ENCODE results near the gene PLCL2. TPM values are rescaled to one million over a fixed set of nuclear protein-coding genes. Genes with fewer than 3 reads are reported as not detected.

Gene PLCL2
- total and polyA plus RNA-seq, 2 donors (not counting 3 experiments of a cell fraction or from before 2014, with no cell fraction given): 2.3 to 10.7 TPM

GRCh38 chr3:16994854-16995525 is 110.2 kb downstream of the PLCL2 start:
- H3K4me1 ChIP-seq (ENCODE audit: control insufficient read depth, extremely low read depth, insufficient read depth, low read length): no peaks in the 10 kb centered on the region
- dilution Hi-C loops (cut with MboI; ENCODE audit: extremely low pct_ligation_motif_present, low sequenced_read_pairs): no loop called here
- H3K27ac ChIP-seq (ENCODE audit: insufficient read depth, low read depth, low read length): no peak overlapping the region
- no peak for FAIRE-seq
- H3K9me3 ChIP-seq (replicated peaks; ENCODE audit: control insufficient read depth, insufficient read depth, low read length): no peaks in the 10 kb centered on the region
- H3K36me3 ChIP-seq (ENCODE audit: control insufficient read depth in 2 of 2, extremely low read depth in 1 of 2, insufficient read depth in 2 of 2, low read length in 2 of 2): no peaks in the 10 kb centered on the region
- POLR2A ChIA-PET: no interaction called here
- H3K9me1 ChIP-seq (replicated peaks; ENCODE audit: control insufficient read depth, extremely low read depth, insufficient read depth, low read length): no peaks in the 10 kb centered on the region
- no peaks in the 10 kb centered on the region for H4K20me1 ChIP-seq (replicated peaks; ENCODE audit: control insufficient read depth, extremely low read depth, insufficient read depth, low read length)
- no peak overlapping the region for H3K4me2 ChIP-seq (ENCODE audit: insufficient read depth, low read length)
- no peak overlapping the region for H2AFZ ChIP-seq (ENCODE audit: low read depth, low read length)
- H3K27me3 ChIP-seq (ENCODE audit: control insufficient read depth in 2 of 2, insufficient read depth in 2 of 2, low read length in 2 of 2): no peaks in the 10 kb centered on the region
- BruUV-seq (replicated peaks): no TSS peak
- H3K4me3 ChIP-seq (replicated peaks in 1 of 3; ENCODE audit: insufficient read depth in 1 of 3, low read depth in 1 of 3, low read length in 3 of 3): no peak overlapping the region
- no peak for DNase-seq (ENCODE audit: low read depth, low spot score)
- CTCF ChIA-PET: interaction anchor here (1.0 kb wide), 1 partner anchor 73 kb away, joined by 3 read pairs; no protein-coding TSS in a partner anchor
- H3K9ac ChIP-seq (replicated peaks; ENCODE audit: extremely low read depth, insufficient read depth, low read length): no peak overlapping the region
- intact Hi-C loops (cut with micrococcal nuclease): no loop called here
- no peaks in the 10 kb centered on the region for H3K79me2 ChIP-seq (ENCODE audit: control insufficient read depth, insufficient read depth, low read length)
- TF ChIP-seq POLR2A (IDR thresholded peaks at IDR 0.05; ENCODE audit: low read depth, low read length) (no peak), MYC (IDR thresholded peaks at IDR 0.05; ENCODE audit: low read depth, low read length) (no peak), FOS (IDR thresholded peaks at IDR 0.05; ENCODE audit: borderline replicate concordance, insufficient read depth, low read length) (no peak), EZH2 (IDR thresholded peaks at IDR 0.05; ENCODE audit: borderline replicate concordance, low read depth, low read length, severe bottlenecking) (no peak), JUN (IDR thresholded peaks at IDR 0.05; ENCODE audit: borderline replicate concordance, insufficient read depth, insufficient read length, low read depth) (no peak), GATA2 (IDR thresholded peaks at IDR 0.05; ENCODE audit: insufficient read depth, insufficient read length, low read depth, low read length) (no peak), MAX (IDR thresholded peaks at IDR 0.05; ENCODE audit: insufficient read depth, insufficient read length) (no peak), CTCF (IDR thresholded peaks at IDR 0.05; ENCODE audit: extremely low read depth in 1 of 2, insufficient read depth in 1 of 2, low read depth in 1 of 2, low read length in 2 of 2) (no peak), POLR2AphosphoS5 (IDR thresholded peaks at IDR 0.05; ENCODE audit: insufficient read depth, low read depth, low read length) (no peak)
